HCT116 (cell line): ENCODE data around the gene ZNF532. TPM values are rescaled to one million over a fixed set of nuclear protein-coding genes. Genes with fewer than 3 reads are reported as not detected.

Source experiments
- ATAC-seq: fragments of 200-7000 bp; cut with Tn5 transposase; 2 replicates; pipeline ENCODE4 v1.9.1; 2020; ENCODE audit warnings: mild to moderate bottlenecking, moderate library complexity
- BruUV-seq: library from RNA; stranded (reverse); fragments of 400-500 nt; replicated peaks from 2 replicates; lab custom pipeline; 2021; lab: Mats Ljungman, UMichigan
- CTCF ChIA-PET: fragments of 300-600 bp; sonication (Branson Sonifier 250); formaldehyde crosslinking; loops from one replicate; lab custom pipeline; 2021; ENCODE audit warnings: antibody characterized with exemption; lab: Charles Lee
- POLR2A ChIA-PET: fragments of 300-600, 350-600 bp; sonication (Branson Sonifier 250); formaldehyde crosslinking; loops from one replicate; lab custom pipeline; 2021; ENCODE audit warnings: antibody characterized with exemption; lab: Charles Lee
- RAD21 ChIA-PET, 2 experiments: fragments of 300-600 bp; sonication (Branson Sonifier 250); formaldehyde crosslinking; loops; one replicate each; lab custom pipeline; 2023; ENCODE audit warnings: low total read pairs in 2 of 2; ENCODE audit not compliant: uncharacterized antibody in 2 of 2, unreplicated experiment in 2 of 2, low non-redundant PET in 1 of 2; lab: Charles Lee
- DNase-seq: peaks from one replicate; pipeline ENCODE4 v3.0.0-alpha.2; 2010; ENCODE audit warnings: low read depth, low spot score
- H2AFZ ChIP-seq: fragments of 200-600 bp; shearing (Covaris generic), sonication (generic); 2 replicates; pipeline ENCODE4 v1.6.1; 2017; ENCODE audit warnings: low read depth, mixed run types, mixed read lengths, antibody characterized with exemption, low read length; ENCODE audit not compliant: poor library complexity, severe bottlenecking
- H3K27ac ChIP-seq: 2 replicates; pipeline ENCODE4 v1.5.1; 2012; ENCODE audit warnings: low read depth, low read length
- H3K27me3 ChIP-seq: fragments of 200-600 bp; sonication (generic); 2 replicates; pipeline ENCODE4 v1.6.1; 2016; ENCODE audit warnings: mixed run types, low read length, mixed read lengths; ENCODE audit not compliant: insufficient read depth
- H3K36me3 ChIP-seq, 2 experiments: fragments of 200-500 bp in 1 of 2; fragments of 200-600 bp in 1 of 2; sonication (Bioruptor generic) in 1 of 2; sonication (generic) in 1 of 2; 2 replicates each; pipeline versions ENCODE4 v1.5.1 to v1.6.1; 2014 to 2016; ENCODE audit warnings: low read length in 2 of 2, inconsistent platforms in 1 of 2, mixed read lengths in 1 of 2, mixed run types in 1 of 2; ENCODE audit not compliant: insufficient read depth in 2 of 2, control insufficient read depth in 1 of 2
- H3K4me1 ChIP-seq, 2 experiments: fragments of 200-600 bp in 1 of 2; sonication (generic) in 1 of 2; 2 replicates each; pipeline versions ENCODE4 v1.5.1 to v1.6.1; 2012 to 2017; ENCODE audit warnings: low read length in 2 of 2, inconsistent platforms in 1 of 2, mild to moderate bottlenecking in 1 of 2, mixed read lengths in 1 of 2, mixed run types in 1 of 2, moderate library complexity in 1 of 2; ENCODE audit not compliant: insufficient read depth in 2 of 2, control insufficient read depth in 1 of 2
- H3K4me2 ChIP-seq: fragments of 200-600 bp; sonication (generic); 2 replicates; pipeline ENCODE4 v1.6.1; 2017; ENCODE audit warnings: mixed run types, low read length, mixed read lengths
- H3K4me3 ChIP-seq, 2 experiments: fragments of 200-600 bp in 1 of 2; sonication (generic) in 1 of 2; replicated peaks in 1 of 2; 2 replicates each; pipeline ENCODE4 v1.5.1; 2011 to 2016; ENCODE audit warnings: low read length in 2 of 2, control low read depth in 1 of 2, low read depth in 1 of 2, mild to moderate bottlenecking in 1 of 2, mixed read lengths in 1 of 2, mixed run types in 1 of 2
- H3K79me2 ChIP-seq: fragments of 200-600 bp; sonication (generic); 2 replicates; pipeline ENCODE4 v1.6.1; 2017; ENCODE audit warnings: mild to moderate bottlenecking, mixed run types, low read length, moderate library complexity, mixed read lengths; ENCODE audit not compliant: insufficient read depth
- H3K9ac ChIP-seq: fragments of 200-600 bp; sonication (generic); 2 replicates; pipeline ENCODE4 v1.6.1; 2016; ENCODE audit warnings: low read length, mixed read lengths
- H3K9me2 ChIP-seq: fragments of 200-600 bp; sonication (generic), shearing (Covaris generic); 2 replicates; pipeline ENCODE4 v1.6.1; 2017; ENCODE audit warnings: mixed run types, mild to moderate bottlenecking, moderate library complexity; ENCODE audit not compliant: insufficient read depth
- H3K9me3 ChIP-seq, 2 experiments: fragments of 200-500 bp in 1 of 2; fragments of 200-600 bp in 1 of 2; sonication (Bioruptor generic) in 1 of 2; sonication (generic) in 1 of 2; 2 replicates each; pipeline ENCODE4 v1.6.1; 2014 to 2017; ENCODE audit warnings: low read length in 2 of 2, mixed read lengths in 2 of 2, inconsistent platforms in 1 of 2, low read depth in 1 of 2, mild to moderate bottlenecking in 1 of 2, mixed run types in 1 of 2, moderate library complexity in 1 of 2; ENCODE audit not compliant: control insufficient read depth in 1 of 2, insufficient read depth in 1 of 2
- H4K20me1 ChIP-seq: fragments of 200-600 bp; sonication (generic), shearing (Covaris generic); 2 replicates; pipeline ENCODE4 v1.6.1; 2017; ENCODE audit warnings: mixed run types, mild to moderate bottlenecking, moderate library complexity; ENCODE audit not compliant: insufficient read depth
- FOSL1 ChIP-seq: IDR thresholded peaks from 2 replicates; pipeline ENCODE4 v1.6.1; 2012; ENCODE audit warnings: low read depth
- JUND ChIP-seq: IDR thresholded peaks from 2 replicates; pipeline ENCODE4 v1.6.1; 2012
- RAD21 ChIP-seq: IDR thresholded peaks from 2 replicates; pipeline ENCODE4 v1.6.1; 2012; ENCODE audit warnings: low read depth, mild to moderate bottlenecking
- REST ChIP-seq: IDR thresholded peaks from 2 replicates; pipeline ENCODE4 v1.6.1; 2012; ENCODE audit warnings: low read depth
- SIN3A ChIP-seq: IDR thresholded peaks from 2 replicates; pipeline ENCODE4 v1.6.1; 2012; ENCODE audit warnings: low read depth
- SP1 ChIP-seq: IDR thresholded peaks from 2 replicates; pipeline ENCODE4 v1.6.1; 2012; ENCODE audit warnings: low read depth
- ZNF274 ChIP-seq: fragments of 200-500 bp; sonication (Bioruptor generic); IDR thresholded peaks from 2 replicates; pipeline ENCODE4 v1.6.1; 2014; ENCODE audit warnings: mild to moderate bottlenecking, low read depth, low read length, inconsistent platforms
- intact Hi-C: fragments of 100-400 bp; cut with micrococcal nuclease; formaldehyde crosslinking; loops from 2 replicates; pipeline ENCODE4 v1.10.0; 2022
- total RNA-seq: library from RNA; stranded (reverse); gene quantifications from one replicate; pipeline ENCODE4 v1.2.1, GENCODE V29; 2021; ENCODE audit not compliant: unreplicated experiment
- TF ChIP-seq, protein P1 (sequence below): IDR thresholded peaks from 2 replicates; pipeline ENCODE4 v1.6.1; 2012

The ZNF532 gene
- total RNA-seq, 1 experiment from 2014 or later, result 11.6 TPM

GRCh38 chr18:58943896-58944295, 79.2 kb downstream of the ZNF532 start:
- no TSS peak for BruUV-seq
- intact Hi-C loops, result no loop called here
- no peak overlapping the region for H3K4me2 ChIP-seq
- H2AFZ ChIP-seq, result no peak overlapping the region
- POLR2A ChIA-PET, result no interaction called here
- RAD21 ChIA-PET, result no interaction called here
- H3K9me2 ChIP-seq, result no peaks in the 10 kb centered on the region
- TF ChIP-seq JUND (no peak), FOSL1 (no peak), SP1 (no peak), SIN3A (no peak), RAD21 (no peak), ZNF274 (no peak), REST (no peak)
- TF ChIP-seq, protein P1, sequence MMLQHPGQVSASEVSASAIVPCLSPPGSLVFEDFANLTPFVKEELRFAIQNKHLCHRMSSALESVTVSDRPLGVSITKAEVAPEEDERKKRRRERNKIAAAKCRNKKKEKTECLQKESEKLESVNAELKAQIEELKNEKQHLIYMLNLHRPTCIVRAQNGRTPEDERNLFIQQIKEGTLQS, result no peak
- DNase-seq (no peak), ATAC-seq (no peak)
- no peaks in the 10 kb centered on the region for H4K20me1 ChIP-seq
- H3K79me2 ChIP-seq, result no peaks in the 10 kb centered on the region
- CTCF ChIA-PET, result no interaction called here
- no peaks in the 10 kb centered on the region for H3K9me3 ChIP-seq
- H3K27me3 ChIP-seq, result no peaks in the 10 kb centered on the region
- H3K4me3 ChIP-seq, result no peak overlapping the region
- no peak overlapping the region for H3K9ac ChIP-seq
- H3K27ac ChIP-seq, result no peak overlapping the region
- no peaks in the 10 kb centered on the region for H3K36me3 ChIP-seq
- no peaks in the 10 kb centered on the region for H3K4me1 ChIP-seq
